Neural crest cell (in vitro differentiated cells): ENCODE measurements around the gene SIPA1. TPM values are rescaled to one million over a fixed set of nuclear protein-coding genes. Genes with fewer than 3 reads are reported as not detected.
"Not testable (repeated sequence)": the region's sequence is repeated elsewhere in the genome, so short reads cannot be mapped to it uniquely, and the experiment has no call there.

Experiments
- DNase-seq: peaks from one replicate; pipeline ENCODE4 v3.0.0; 2021; ENCODE audit warnings: low read depth, mixed read lengths, low spot score
- H3K27ac Mint-ChIP-seq: one replicate; pipeline ENCODE4 v1.8.0; 2021; ENCODE audit warnings: mild to moderate bottlenecking, mixed read lengths; ENCODE audit not compliant: unreplicated experiment
- H3K27me3 Mint-ChIP-seq: 2 replicates; pipeline ENCODE4 v1.8.0; 2021; ENCODE audit warnings: low read depth, mild to moderate bottlenecking, mixed read lengths
- H3K36me3 Mint-ChIP-seq: 2 replicates; pipeline ENCODE4 v1.8.0; 2021; ENCODE audit warnings: low read depth, mild to moderate bottlenecking, mixed read lengths
- H3K4me1 Mint-ChIP-seq: 2 replicates; pipeline ENCODE4 v1.8.0; 2021; ENCODE audit warnings: mixed read lengths
- H3K4me3 Mint-ChIP-seq: one replicate; pipeline ENCODE4 v1.8.0; 2021; ENCODE audit warnings: mild to moderate bottlenecking, mixed read lengths
- H3K9me3 Mint-ChIP-seq: 2 replicates; pipeline ENCODE4 v1.8.0; 2021; ENCODE audit warnings: mixed read lengths
- total RNA-seq: library from RNA; stranded (reverse); gene quantifications from 2 replicates; pipeline ENCODE4 v1.2.1, GENCODE V29; 2021
- TF ChIP-seq, protein P1 (sequence below): fragments of 200-600 bp; sonication (generic); conservative IDR thresholded peaks from 2 replicates; pipeline ENCODE4 v1.5.0; 2021; ENCODE audit warnings: antibody characterized with exemption, mild to moderate bottlenecking

The SIPA1 gene
- total RNA-seq, 1 donor from 2014 or later: 17.5 TPM

DNA sequence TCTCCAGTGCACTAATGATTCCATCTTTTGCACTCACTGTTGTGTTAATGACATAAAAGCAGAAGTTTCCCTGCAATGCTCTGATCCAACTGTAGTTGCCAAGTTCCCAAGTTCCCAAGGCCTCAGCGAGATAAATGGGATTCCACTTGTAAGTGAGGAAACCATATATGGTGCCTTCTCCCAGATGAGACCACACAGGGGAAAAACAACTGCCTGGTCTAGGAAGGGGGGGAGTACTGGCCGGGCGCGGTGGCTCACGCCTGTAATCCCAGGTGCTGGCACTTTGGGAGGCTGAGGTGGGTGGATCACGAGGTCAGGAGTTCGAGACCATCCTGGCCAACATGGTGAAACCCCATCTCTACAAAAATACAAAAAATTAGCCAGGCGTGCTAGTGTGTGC, 48.1 kb downstream of the SIPA1 start:
- no peak overlapping the region for H3K27ac Mint-ChIP-seq
- TF ChIP-seq, protein P1, sequence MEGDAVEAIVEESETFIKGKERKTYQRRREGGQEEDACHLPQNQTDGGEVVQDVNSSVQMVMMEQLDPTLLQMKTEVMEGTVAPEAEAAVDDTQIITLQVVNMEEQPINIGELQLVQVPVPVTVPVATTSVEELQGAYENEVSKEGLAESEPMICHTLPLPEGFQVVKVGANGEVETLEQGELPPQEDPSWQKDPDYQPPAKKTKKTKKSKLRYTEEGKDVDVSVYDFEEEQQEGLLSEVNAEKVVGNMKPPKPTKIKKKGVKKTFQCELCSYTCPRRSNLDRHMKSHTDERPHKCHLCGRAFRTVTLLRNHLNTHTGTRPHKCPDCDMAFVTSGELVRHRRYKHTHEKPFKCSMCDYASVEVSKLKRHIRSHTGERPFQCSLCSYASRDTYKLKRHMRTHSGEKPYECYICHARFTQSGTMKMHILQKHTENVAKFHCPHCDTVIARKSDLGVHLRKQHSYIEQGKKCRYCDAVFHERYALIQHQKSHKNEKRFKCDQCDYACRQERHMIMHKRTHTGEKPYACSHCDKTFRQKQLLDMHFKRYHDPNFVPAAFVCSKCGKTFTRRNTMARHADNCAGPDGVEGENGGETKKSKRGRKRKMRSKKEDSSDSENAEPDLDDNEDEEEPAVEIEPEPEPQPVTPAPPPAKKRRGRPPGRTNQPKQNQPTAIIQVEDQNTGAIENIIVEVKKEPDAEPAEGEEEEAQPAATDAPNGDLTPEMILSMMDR: no peak
- no peak overlapping the region for H3K4me3 Mint-ChIP-seq
- no peak for DNase-seq
- H3K4me1 Mint-ChIP-seq: no peaks in the 10 kb centered on the region
- H3K9me3 Mint-ChIP-seq: no peaks in the 10 kb centered on the region
- no peaks in the 10 kb centered on the region for H3K36me3 Mint-ChIP-seq
- peaks cover 25% of the 10 kb centered on the region for H3K27me3 Mint-ChIP-seq

DNA sequence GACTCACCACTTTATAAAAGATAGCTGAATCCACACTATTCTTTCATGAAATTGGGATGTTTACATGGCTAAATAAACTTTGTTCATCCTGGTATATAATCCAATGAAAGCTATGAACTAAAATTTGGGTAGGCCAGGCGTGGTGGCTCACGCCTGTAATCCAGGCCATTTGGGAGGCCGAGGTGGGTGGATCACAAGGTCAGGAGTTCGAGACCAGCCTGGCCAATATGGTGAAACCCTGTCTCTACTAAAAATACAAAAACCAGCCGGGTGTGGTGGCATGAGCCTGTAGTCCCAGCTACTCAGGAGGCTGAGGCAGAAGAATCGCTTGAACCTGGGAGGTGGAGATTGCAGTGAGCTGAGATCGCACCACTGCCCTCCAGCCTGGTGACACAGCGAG, 53.9 kb downstream of the SIPA1 start:
- H3K27ac Mint-ChIP-seq, H3K4me3 Mint-ChIP-seq: not testable (repeated sequence)

DNA sequence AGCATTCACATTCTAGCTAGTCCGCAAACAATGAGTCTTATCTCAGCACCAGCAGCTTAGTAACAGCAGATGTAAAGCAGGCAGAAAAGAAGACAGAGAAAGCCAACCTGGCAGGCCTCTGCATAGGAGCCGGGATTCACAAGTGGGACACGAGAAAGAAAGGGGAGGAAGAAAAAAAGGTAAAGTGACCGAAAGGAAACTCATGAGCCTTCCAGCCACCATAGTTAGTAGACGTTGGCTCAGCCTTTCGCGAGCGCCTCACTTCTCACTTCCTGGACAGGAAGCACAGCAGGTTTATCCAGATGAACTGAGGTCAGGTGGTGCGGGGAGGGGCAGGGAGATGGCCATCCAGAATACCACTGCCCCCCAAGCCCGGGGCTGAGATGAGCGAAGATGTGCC, 54.5 kb downstream of the SIPA1 start:
- DNase-seq: no peak
- no peak overlapping the region for H3K27ac Mint-ChIP-seq
- H3K9me3 Mint-ChIP-seq: no peaks in the 10 kb centered on the region
- no peaks in the 10 kb centered on the region for H3K27me3 Mint-ChIP-seq
- H3K4me3 Mint-ChIP-seq: no peak overlapping the region
- H3K36me3 Mint-ChIP-seq: no peaks in the 10 kb centered on the region
- TF ChIP-seq, protein P1: no peak
- no peaks in the 10 kb centered on the region for H3K4me1 Mint-ChIP-seq

More for the DNA sequence above, 53.9 kb downstream of the SIPA1 start:
- H3K4me1 Mint-ChIP-seq, H3K36me3 Mint-ChIP-seq, H3K27me3 Mint-ChIP-seq, DNase-seq, H3K9me3 Mint-ChIP-seq: not testable (repeated sequence)

DNA sequence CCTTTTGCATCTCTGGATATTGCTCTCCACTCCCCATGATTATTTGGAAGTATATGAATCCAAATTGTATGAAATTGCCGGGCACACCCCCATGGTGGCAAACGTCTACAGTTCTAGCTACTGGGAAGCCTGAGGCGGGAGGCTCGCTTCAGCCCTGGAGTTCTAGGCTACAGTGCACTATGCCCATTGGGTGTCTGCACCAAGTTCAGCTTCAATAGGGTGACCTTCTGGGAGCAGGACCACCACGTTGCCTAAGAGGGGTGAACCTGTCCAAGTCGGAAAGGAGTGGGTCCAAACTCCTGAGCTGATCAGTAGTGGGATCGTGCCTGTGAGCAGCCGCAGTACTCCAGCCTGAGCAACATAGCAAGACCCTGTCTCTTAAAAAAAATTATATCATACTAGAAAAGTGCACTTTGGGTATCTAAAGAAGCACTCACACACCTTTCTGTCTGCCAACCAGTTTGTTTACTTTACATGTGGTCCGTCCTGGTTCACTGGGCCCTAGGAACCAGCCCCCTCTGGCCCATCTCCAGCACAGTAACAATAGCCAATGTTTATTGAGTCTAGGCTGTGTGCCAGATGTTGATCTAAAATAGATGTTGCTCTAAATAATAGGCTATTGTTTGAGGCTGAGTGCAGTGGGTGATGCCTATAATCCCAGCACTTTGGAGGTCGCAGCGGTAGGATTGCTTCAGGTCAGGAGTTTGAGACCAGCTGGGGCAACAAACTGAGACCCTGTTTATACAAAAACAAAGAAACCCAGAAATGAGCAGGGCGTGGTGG, 57.7 kb downstream of the SIPA1 start:
- no peaks in the 10 kb centered on the region for H3K36me3 Mint-ChIP-seq
- TF ChIP-seq, protein P1: no peak

DNA sequence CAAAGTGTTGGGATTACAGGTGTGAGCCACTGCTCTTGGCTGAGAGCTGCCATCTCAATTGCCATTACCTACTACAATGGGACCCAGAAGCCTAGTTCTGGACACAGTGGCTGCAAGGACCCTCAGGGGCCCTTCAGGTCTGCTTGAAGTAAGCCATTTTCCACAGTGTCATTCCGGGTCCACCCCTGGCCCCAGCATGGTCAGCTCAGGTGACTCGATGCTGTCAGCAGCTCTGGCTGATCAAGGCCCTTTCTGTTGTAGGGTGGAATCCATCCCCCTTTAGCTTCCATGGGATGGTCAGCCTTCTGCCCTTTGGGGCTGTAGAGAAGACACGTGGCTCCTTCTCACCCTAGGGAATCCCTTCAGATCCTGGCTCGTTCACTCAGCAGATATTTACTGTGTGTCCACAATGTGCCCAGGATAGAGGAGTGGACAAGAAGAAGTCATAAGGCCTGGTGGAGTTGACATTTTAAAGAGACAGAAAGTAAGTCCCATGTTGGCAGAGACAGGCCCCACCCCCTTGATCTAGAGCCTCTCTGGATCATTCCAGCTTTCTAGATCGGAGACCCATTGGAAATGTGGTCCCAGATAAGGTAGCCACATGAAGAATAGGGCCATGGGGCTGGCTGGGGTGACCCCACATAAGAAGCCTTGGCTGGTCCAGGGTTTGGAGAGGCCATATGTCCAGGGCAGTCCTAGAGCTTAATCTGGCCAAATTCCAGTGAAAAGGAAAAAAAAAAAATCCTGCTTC, 59.1 kb downstream of the SIPA1 start:
- peaks cover 8% of the 10 kb centered on the region for H3K9me3 Mint-ChIP-seq
- H3K27ac Mint-ChIP-seq: no peak overlapping the region
- no peak for DNase-seq
- H3K27me3 Mint-ChIP-seq: peaks cover 29% of the 10 kb centered on the region
- TF ChIP-seq, protein P1: no peak
- no peaks in the 10 kb centered on the region for H3K36me3 Mint-ChIP-seq
- no peaks in the 10 kb centered on the region for H3K4me1 Mint-ChIP-seq
- H3K4me3 Mint-ChIP-seq: no peak overlapping the region

More for the DNA sequence above, 57.7 kb downstream of the SIPA1 start:
- Mint-ChIP-seq H3K4me3 (no peak overlapping the region), H3K27ac (no peak overlapping the region), H3K9me3 (peaks cover 8% of the 10 kb centered on the region), H3K27me3 (peaks cover 18% of the 10 kb centered on the region), H3K4me1 (no peaks in the 10 kb centered on the region)
- no peak for DNase-seq

DNA sequence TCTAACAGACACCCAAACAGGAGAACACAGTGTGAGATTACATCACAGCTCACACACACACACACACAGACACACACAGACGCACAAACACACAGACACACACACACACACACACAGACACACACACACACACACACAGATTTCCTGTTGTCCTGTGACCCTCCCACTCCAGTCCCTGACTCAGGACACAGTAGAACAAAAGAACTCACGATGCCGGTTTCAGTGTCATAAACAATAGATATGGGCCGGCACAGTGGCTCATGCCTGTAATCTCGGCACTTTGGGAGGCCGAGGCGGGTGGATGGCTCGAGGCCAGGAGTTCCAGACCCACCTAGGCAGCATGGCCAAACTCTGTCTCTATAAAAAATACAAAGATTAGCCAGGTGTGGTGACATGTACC, 60.3 kb downstream of the SIPA1 start:
- Mint-ChIP-seq H3K4me1 (no peaks in the 10 kb centered on the region), H3K27ac (no peak overlapping the region), H3K27me3 (peaks cover 40% of the 10 kb centered on the region), H3K9me3 (peaks cover 8% of the 10 kb centered on the region), H3K4me3 (no peak overlapping the region), H3K36me3 (no peaks in the 10 kb centered on the region)
- TF ChIP-seq, protein P1: no peak
- no peak for DNase-seq
